Activated CD4-positive, alpha-beta T cell treated with anti-CD3 and anti-CD28 coated beads, Interleukin-2, amount 10 ng/mL, durations not matched to agents 7 days and 5 days (primary cell): ENCODE results near the gene HNRNPA3. TPM values are rescaled to one million over a fixed set of nuclear protein-coding genes. Genes with fewer than 3 reads are reported as not detected.
"Not testable (repeated sequence)": the region's sequence is repeated elsewhere in the genome, so short reads cannot be mapped to it uniquely, and the experiment has no call there.

Experiments used
- CTCF ChIA-PET: fragments of 350-600 bp; sonication (Branson Sonifier 250); formaldehyde crosslinking; loops from one replicate; lab custom pipeline; 2021; ENCODE audit warnings: antibody characterized with exemption; lab: Charles Lee
- POLR2A ChIA-PET: fragments of 350-600 bp; sonication (Branson Sonifier 250); formaldehyde crosslinking; loops from one replicate; lab custom pipeline; 2021; ENCODE audit warnings: antibody characterized with exemption; lab: Charles Lee
- DNase-seq: peaks from one replicate; pipeline ENCODE4 v3.0.0-alpha.2; 2020
- H3K27ac Mint-ChIP-seq: one replicate; pipeline ENCODE4 v1.8.0; 2021; ENCODE audit warnings: mild to moderate bottlenecking, moderate library complexity, mixed read lengths
- H3K27me3 Mint-ChIP-seq: one replicate; pipeline ENCODE4 v1.8.0; 2021; ENCODE audit warnings: mixed read lengths
- H3K36me3 Mint-ChIP-seq: one replicate; pipeline ENCODE4 v1.8.0; 2021; ENCODE audit warnings: low read depth, mixed read lengths
- H3K4me1 Mint-ChIP-seq: one replicate; pipeline ENCODE4 v1.8.0; 2021; ENCODE audit warnings: mixed read lengths
- H3K4me3 Mint-ChIP-seq: one replicate; pipeline ENCODE4 v1.8.0; 2021; ENCODE audit warnings: mild to moderate bottlenecking, moderate library complexity, mixed read lengths
- H3K9me3 Mint-ChIP-seq: one replicate; pipeline ENCODE4 v1.8.0; 2021; ENCODE audit warnings: mixed read lengths
- total RNA-seq, 2 experiments: library from RNA; stranded (reverse); gene quantifications; one replicate each; pipeline ENCODE4 v1.2.3, GENCODE V29; 2021

HNRNPA3 gene
- total RNA-seq, 2 experiments from 2014 or later = 312 to 318 TPM

GRCh38 chr2:177242121-177242987, 29.8 kb downstream of the HNRNPA3 start:
- Mint-ChIP-seq H3K27ac (peak overlapping the region; percentile 83), H3K4me3 (no peak overlapping the region), H3K9me3 (no peaks in the 10 kb centered on the region), H3K4me1 (peaks cover 85% of the 10 kb centered on the region), H3K27me3 (no peaks in the 10 kb centered on the region), H3K36me3 (peaks cover 47% of the 10 kb centered on the region)
- no peak for DNase-seq
- ChIA-PET POLR2A (no interaction called here), CTCF (interaction anchor here (1.3 kb wide), 1 partner anchor 13 kb away, joined by 3 read pairs; no protein-coding TSS in a partner anchor)

GRCh38 chr2:177243073-177243472, 30.5 kb downstream of the HNRNPA3 start:
- POLR2A ChIA-PET = interaction anchor here (0.7 kb wide), 1 partner anchor 20 kb away, joined by 7 read pairs; no protein-coding TSS in a partner anchor
- peaks cover 85% of the 10 kb centered on the region for H3K4me1 Mint-ChIP-seq
- peaks cover 47% of the 10 kb centered on the region for H3K36me3 Mint-ChIP-seq
- no peaks in the 10 kb centered on the region for H3K27me3 Mint-ChIP-seq
- no peak for DNase-seq
- peak overlapping the region; percentile 83 for H3K27ac Mint-ChIP-seq
- no peaks in the 10 kb centered on the region for H3K9me3 Mint-ChIP-seq
- H3K4me3 Mint-ChIP-seq = no peak overlapping the region
- CTCF ChIA-PET = no interaction called here

- no peaks in the 10 kb centered on the region for H3K9me3 Mint-ChIP-seq
- no peak for DNase-seq
- H3K4me1 Mint-ChIP-seq = peaks cover 81% of the 10 kb centered on the region
- peaks cover 48% of the 10 kb centered on the region for H3K36me3 Mint-ChIP-seq
- CTCF ChIA-PET = interaction anchor here (0.6 kb wide), 1 partner anchor 73 kb away, joined by 3 read pairs; no protein-coding TSS in a partner anchor
- no peaks in the 10 kb centered on the region for H3K27me3 Mint-ChIP-seq
- POLR2A ChIA-PET = interaction anchor here (0.7 kb wide), 1 partner anchor 20 kb away, joined by 7 read pairs; no protein-coding TSS in a partner anchor
- no peak overlapping the region for H3K27ac Mint-ChIP-seq
- no peak overlapping the region for H3K4me3 Mint-ChIP-seq
These were observed 30.9 kb downstream of the HNRNPA3 start for GRCh38 chr2:177243476-177243875.

GRCh38 chr2:177244244-177244771, 31.7 kb downstream of the HNRNPA3 start:
- no peaks in the 10 kb centered on the region for H3K9me3 Mint-ChIP-seq
- H3K27ac Mint-ChIP-seq = peak overlapping the region; percentile 1
- no peak for DNase-seq
- peaks cover 79% of the 10 kb centered on the region for H3K4me1 Mint-ChIP-seq
- ChIA-PET CTCF (interaction anchor here (0.6 kb wide), 2 partner anchors 21 to 74 kb away, joined by 3 to 5 read pairs; no protein-coding TSS in a partner anchor), POLR2A (no interaction called here)
- peaks cover 53% of the 10 kb centered on the region for H3K36me3 Mint-ChIP-seq
- H3K4me3 Mint-ChIP-seq = no peak overlapping the region
- H3K27me3 Mint-ChIP-seq = no peaks in the 10 kb centered on the region

GRCh38 chr2:177245010-177245422, 32.4 kb downstream of the HNRNPA3 start:
- Mint-ChIP-seq H3K9me3 (no peaks in the 10 kb centered on the region), H3K36me3 (peaks cover 54% of the 10 kb centered on the region), H3K27me3 (no peaks in the 10 kb centered on the region), H3K27ac (no peak overlapping the region), H3K4me1 (peaks cover 74% of the 10 kb centered on the region), H3K4me3 (no peak overlapping the region)
- ChIA-PET CTCF (no interaction called here), POLR2A (no interaction called here)
- no peak for DNase-seq

- Mint-ChIP-seq H3K36me3 (peaks cover 52% of the 10 kb centered on the region), H3K4me3 (no peak overlapping the region), H3K27me3 (no peaks in the 10 kb centered on the region), H3K27ac (peak overlapping the region; percentile 27), H3K9me3 (no peaks in the 10 kb centered on the region), H3K4me1 (peaks cover 74% of the 10 kb centered on the region)
- POLR2A ChIA-PET = no interaction called here
- CTCF ChIA-PET = interaction anchor here (0.5 to 1.4 kb wide), 2 partner anchors 15 to 207 kb away, joined by 3 to 4 read pairs; no protein-coding TSS in a partner anchor
- no peak for DNase-seq
These were observed 33.4 kb downstream of the HNRNPA3 start for GRCh38 chr2:177246000-177246399.

- DNase-seq, H3K27me3 Mint-ChIP-seq, H3K9me3 Mint-ChIP-seq, POLR2A ChIA-PET, H3K27ac Mint-ChIP-seq, H3K4me3 Mint-ChIP-seq: not testable (repeated sequence)
- peaks cover 73% of the 10 kb centered on the region for H3K4me1 Mint-ChIP-seq
- CTCF ChIA-PET = interaction anchor here (1.4 kb wide), 1 partner anchor 15 kb away, joined by 3 read pairs; no protein-coding TSS in a partner anchor
- peaks cover 53% of the 10 kb centered on the region for H3K36me3 Mint-ChIP-seq
These were observed 34.0 kb downstream of the HNRNPA3 start for GRCh38 chr2:177246523-177247030.

GRCh38 chr2:177247693-177248262, 35.2 kb downstream of the HNRNPA3 start:
- Mint-ChIP-seq H3K9me3 (no peaks in the 10 kb centered on the region), H3K4me3 (no peak overlapping the region), H3K36me3 (peaks cover 53% of the 10 kb centered on the region), H3K27ac (peak overlapping the region; percentile 19), H3K4me1 (peaks cover 72% of the 10 kb centered on the region), H3K27me3 (no peaks in the 10 kb centered on the region)
- DNase-seq = no peak
- ChIA-PET POLR2A (no interaction called here), CTCF (interaction anchor here (0.6 to 1.7 kb wide), 6 partner anchors 11 to 1071 kb away, joined by 4 to 11 read pairs (median 4); partner anchors contain the start of gene NFE2L2)

GRCh38 chr2:177249038-177249437, 36.4 kb downstream of the HNRNPA3 start:
- ChIA-PET POLR2A (no interaction called here), CTCF (interaction anchor here (1.2 to 1.6 kb wide), 2 partner anchors 11 to 21 kb away, joined by 4 read pairs; no protein-coding TSS in a partner anchor)
- Mint-ChIP-seq H3K9me3 (no peaks in the 10 kb centered on the region), H3K4me1 (peaks cover 76% of the 10 kb centered on the region), H3K36me3 (peaks cover 54% of the 10 kb centered on the region), H3K27me3 (no peaks in the 10 kb centered on the region), H3K27ac (no peak overlapping the region), H3K4me3 (no peak overlapping the region)
- no peak for DNase-seq

- Mint-ChIP-seq H3K27me3 (no peaks in the 10 kb centered on the region), H3K4me3 (no peak overlapping the region), H3K9me3 (no peaks in the 10 kb centered on the region), H3K36me3 (peaks cover 50% of the 10 kb centered on the region), H3K4me1 (peaks cover 77% of the 10 kb centered on the region), H3K27ac (no peak overlapping the region)
- POLR2A ChIA-PET = no interaction called here
- no peak for DNase-seq
- CTCF ChIA-PET = interaction anchor here (5.9 kb wide), 1 partner anchor 14 kb away, joined by 52 read pairs; the partner anchor contains the start of gene NFE2L2
These were observed 37.9 kb downstream of the HNRNPA3 start for GRCh38 chr2:177250461-177250860.

- Mint-ChIP-seq H3K27me3 (no peaks in the 10 kb centered on the region), H3K27ac (peak overlapping the region; percentile 91), H3K4me3 (no peak overlapping the region), H3K9me3 (no peaks in the 10 kb centered on the region), H3K36me3 (peaks cover 53% of the 10 kb centered on the region), H3K4me1 (peaks cover 78% of the 10 kb centered on the region)
- no peak for DNase-seq
- ChIA-PET CTCF (interaction anchor here (1.1 to 5.9 kb wide), 2 partner anchors 13 to 26 kb away, joined by 4 to 52 read pairs; partner anchors contain the start of gene NFE2L2), POLR2A (no interaction called here)
These were observed 38.6 kb downstream of the HNRNPA3 start for GRCh38 chr2:177251165-177251542.

GRCh38 chr2:177252808-177253531, 40.4 kb downstream of the HNRNPA3 start:
- peak overlapping the region; percentile 91 for H3K27ac Mint-ChIP-seq
- ChIA-PET POLR2A (no interaction called here), CTCF (interaction anchor here (2.1 to 5.9 kb wide), 2 partner anchors 11 to 19 kb away, joined by 6 to 52 read pairs; partner anchors contain the start of gene NFE2L2)
- peak overlapping the region; percentile 19 for H3K4me3 Mint-ChIP-seq
- peaks cover 66% of the 10 kb centered on the region for H3K36me3 Mint-ChIP-seq
- H3K9me3 Mint-ChIP-seq = no peaks in the 10 kb centered on the region
- H3K4me1 Mint-ChIP-seq = peaks cover 83% of the 10 kb centered on the region
- no peaks in the 10 kb centered on the region for H3K27me3 Mint-ChIP-seq
- no peak for DNase-seq
